Measurements from ENCODE around the gene S100A8. TPM values are rescaled to one million over a fixed set of nuclear protein-coding genes. Genes with fewer than 3 reads are reported as not detected.

The S100A8 gene
- total RNA-seq, 1 donor from 2014 or later = not detected

GRCh38 chr1:153437236-153437635 lies 46.4 kb upstream of the S100A8 start:
- Histone ChIP-seq H3K36me3 (no peaks in the 10 kb centered on the region), H3K79me2 (ENCODE audit: low read depth) (no peaks in the 10 kb centered on the region), H3K4me1 (no peaks in the 10 kb centered on the region), H4K20me1 (ENCODE audit: low read depth) (no peaks in the 10 kb centered on the region), H3K9ac (no peak overlapping the region), H2AFZ (replicated peaks) (no peak overlapping the region), H3K4me2 (no peak overlapping the region), H3K27me3 (no peaks in the 10 kb centered on the region), H3F3A (ENCODE audit: low read depth) (no peaks in the 10 kb centered on the region), H3K4me3 (no peak overlapping the region), H3K9me3 (ENCODE audit: low read depth) (no peaks in the 10 kb centered on the region), H3K27ac (no peak overlapping the region)
- no peak for TF ChIP-seq EZH2 (IDR thresholded peaks at IDR 0.05)
- no peak for TF ChIP-seq EZH2phosphoT487 (IDR thresholded peaks at IDR 0.05)
- no peak for TF ChIP-seq CTCF (IDR thresholded peaks at IDR 0.05)
- H3K27me3 Mint-ChIP-seq (ENCODE audit: insufficient read depth, low read depth) = peaks cover 6% of the 10 kb centered on the region
- no peak overlapping the region for H3K27ac Mint-ChIP-seq
- H3K9me3 Mint-ChIP-seq = no peaks in the 10 kb centered on the region
- H3K36me3 Mint-ChIP-seq = no peaks in the 10 kb centered on the region
- no peak for DNase-seq (ENCODE audit: low spot score)
- no peak overlapping the region for H3K4me3 Mint-ChIP-seq
- no peaks in the 10 kb centered on the region for H3K4me1 Mint-ChIP-seq

GRCh38 chr1:153434746-153435455 lies 44.0 kb upstream of the S100A8 start:
- no peak for TF ChIP-seq CTCF (IDR thresholded peaks at IDR 0.05)
- TF ChIP-seq EZH2 (IDR thresholded peaks at IDR 0.05) = no peak
- TF ChIP-seq EZH2phosphoT487 (IDR thresholded peaks at IDR 0.05) = no peak
- H3K4me2 ChIP-seq = no peak overlapping the region
- H3K79me2 ChIP-seq (ENCODE audit: low read depth) = no peaks in the 10 kb centered on the region
- H2AFZ ChIP-seq (replicated peaks) = no peak overlapping the region
- H3K36me3 ChIP-seq = no peaks in the 10 kb centered on the region
- H3K4me1 ChIP-seq = no peaks in the 10 kb centered on the region
- H3K9me3 ChIP-seq (ENCODE audit: low read depth) = no peaks in the 10 kb centered on the region
- H3K27me3 ChIP-seq = no peaks in the 10 kb centered on the region
- H3K36me3 Mint-ChIP-seq = no peaks in the 10 kb centered on the region
- no peak overlapping the region for H3K27ac ChIP-seq
- no peaks in the 10 kb centered on the region for H4K20me1 ChIP-seq (ENCODE audit: low read depth)
- no peak overlapping the region for H3K27ac Mint-ChIP-seq
- H3K4me1 Mint-ChIP-seq = no peaks in the 10 kb centered on the region
- no peak for DNase-seq (ENCODE audit: low spot score)
- H3K9me3 Mint-ChIP-seq = no peaks in the 10 kb centered on the region
- H3K27me3 Mint-ChIP-seq (ENCODE audit: insufficient read depth, low read depth) = peaks cover 5% of the 10 kb centered on the region
- H3K4me3 ChIP-seq = no peak overlapping the region
- H3K9ac ChIP-seq = no peak overlapping the region
- no peaks in the 10 kb centered on the region for H3F3A ChIP-seq (ENCODE audit: low read depth)
- H3K4me3 Mint-ChIP-seq = no peak overlapping the region

GRCh38 chr1:153432874-153433681 lies 42.2 kb upstream of the S100A8 start:
- no peak overlapping the region for H3K4me3 ChIP-seq
- no peaks in the 10 kb centered on the region for H3K4me1 ChIP-seq
- no peak overlapping the region for H3K27ac Mint-ChIP-seq
- TF ChIP-seq EZH2 (IDR thresholded peaks at IDR 0.05) (no peak), EZH2phosphoT487 (IDR thresholded peaks at IDR 0.05) (no peak), CTCF (IDR thresholded peaks at IDR 0.05) (no peak)
- no peak overlapping the region for H3K9ac ChIP-seq
- H3K27me3 Mint-ChIP-seq (ENCODE audit: insufficient read depth, low read depth) = peaks cover 5% of the 10 kb centered on the region
- no peak overlapping the region for H3K4me2 ChIP-seq
- H3K79me2 ChIP-seq (ENCODE audit: low read depth) = no peaks in the 10 kb centered on the region
- H3K27me3 ChIP-seq = no peaks in the 10 kb centered on the region
- no peaks in the 10 kb centered on the region for H3K36me3 Mint-ChIP-seq
- no peak overlapping the region for H2AFZ ChIP-seq (replicated peaks)
- DNase-seq (ENCODE audit: low spot score) = no peak
- no peaks in the 10 kb centered on the region for H3F3A ChIP-seq (ENCODE audit: low read depth)
- H3K4me1 Mint-ChIP-seq = no peaks in the 10 kb centered on the region
- H4K20me1 ChIP-seq (ENCODE audit: low read depth) = no peaks in the 10 kb centered on the region
- no peaks in the 10 kb centered on the region for H3K36me3 ChIP-seq
- H3K4me3 Mint-ChIP-seq = no peak overlapping the region
- no peaks in the 10 kb centered on the region for H3K9me3 Mint-ChIP-seq
- no peaks in the 10 kb centered on the region for H3K9me3 ChIP-seq (ENCODE audit: low read depth)
- H3K27ac ChIP-seq = no peak overlapping the region
